Brain microvascular endothelial cell (primary cell): Measurements from ENCODE around the gene CAMSAP1.
"Not testable (repeated sequence)": the region's sequence is repeated elsewhere in the genome, so short reads cannot be mapped to it uniquely, and the experiment has no call there.

Experiments
- DNase-seq: peaks from one replicate; pipeline ENCODE4 v3.0.0-alpha.2; 2020
- H3K27ac ChIP-seq: fragments of 250-450 bp; sonication (Bioruptor Pico); 2 replicates; pipeline ENCODE4 v1.5.1; 2020; ENCODE audit warnings: mild to moderate bottlenecking, moderate library complexity
- H3K27me3 ChIP-seq: fragments of 250-450 bp; sonication (Bioruptor Pico); replicated peaks from 2 replicates; pipeline ENCODE4 v1.5.1; 2020; ENCODE audit warnings: mild to moderate bottlenecking
- H3K36me3 ChIP-seq: fragments of 250-450 bp; sonication (Bioruptor Pico); replicated peaks from 2 replicates; pipeline ENCODE4 v1.5.1; 2020; ENCODE audit warnings: mild to moderate bottlenecking
- H3K4me3 ChIP-seq: 2 replicates; pipeline ENCODE4 v1.5.1; 2011; ENCODE audit warnings: low read depth, mild to moderate bottlenecking, control low read depth, low read length, moderate library complexity
- CTCF ChIP-seq: IDR thresholded peaks from 2 replicates; pipeline ENCODE4 v1.5.1; 2011; ENCODE audit warnings: low read depth, mild to moderate bottlenecking, moderate library complexity, low read length, control low read depth, inconsistent platforms; ENCODE audit errors: missing control alignments
- in situ Hi-C: cut with HindIII; loops from 2 replicates; pipeline ENCODE4 v1.10.0; 2017; ENCODE audit warnings: low sequenced_read_pairs, low pct_ligation_motif_present

CAMSAP1 gene

GRCh38 chr9:135895202-135895848, 12.0 kb downstream of the CAMSAP1 start:
- no peaks in the 10 kb centered on the region for H3K27me3 ChIP-seq
- TF ChIP-seq CTCF: no peak
- no peak overlapping the region for H3K4me3 ChIP-seq
- in situ Hi-C loops: no loop called here
- H3K36me3 ChIP-seq: no peaks in the 10 kb centered on the region
- DNase-seq: no peak
- H3K27ac ChIP-seq: no peak overlapping the region

DNA sequence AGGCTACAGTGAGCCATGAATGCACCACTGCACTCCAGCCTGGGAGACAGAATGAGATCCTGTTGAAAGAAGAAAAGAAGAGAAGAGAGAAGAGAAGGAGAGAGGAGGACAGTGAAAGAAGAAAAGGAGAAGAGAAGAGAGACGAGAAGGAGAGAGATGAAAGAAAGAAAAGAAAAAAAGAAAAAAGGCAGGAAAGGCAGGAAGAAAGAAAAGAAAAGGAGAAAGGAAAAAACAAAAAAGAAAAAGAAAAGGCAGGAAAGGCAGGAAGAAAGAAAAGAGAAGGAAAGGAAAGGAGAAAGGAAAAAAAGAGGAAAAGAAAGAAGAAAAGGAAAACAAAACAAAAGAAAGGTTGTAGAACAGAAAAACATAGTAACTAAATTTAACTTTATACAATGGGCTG, 14.2 kb downstream of the CAMSAP1 start:
- in situ Hi-C loops: no loop called here

DNA sequence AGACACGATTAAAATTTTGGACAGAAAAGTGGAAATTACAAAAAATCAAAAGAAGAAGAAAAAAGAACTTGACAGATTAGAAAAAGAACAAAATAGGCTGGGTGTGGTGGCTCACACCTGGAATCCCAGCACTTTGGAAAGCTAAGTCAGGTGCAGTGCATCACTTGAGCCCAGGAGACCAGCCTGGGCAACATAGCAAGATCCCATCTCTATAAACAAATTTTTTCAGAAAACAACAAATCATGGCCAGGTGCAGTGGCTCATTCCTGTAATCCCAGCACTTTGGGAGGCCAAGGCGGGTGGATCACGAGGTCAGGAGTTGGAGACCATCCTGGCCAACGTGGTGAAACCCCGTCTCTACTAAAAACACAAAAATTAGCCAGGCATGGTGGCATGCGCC, 15.0 kb downstream of the CAMSAP1 start:
- in situ Hi-C loops, H3K4me3 ChIP-seq: not testable (repeated sequence)

More for the DNA sequence above, 14.2 kb downstream of the CAMSAP1 start:
- Histone ChIP-seq H3K27ac (no peak overlapping the region), H3K4me3 (no peak overlapping the region), H3K27me3 (no peaks in the 10 kb centered on the region), H3K36me3 (no peaks in the 10 kb centered on the region)
- TF ChIP-seq CTCF: no peak
- no peak for DNase-seq

GRCh38 chr9:135891027-135891631, 16.2 kb downstream of the CAMSAP1 start:
- TF ChIP-seq CTCF: no peak
- Histone ChIP-seq H3K4me3 (no peak overlapping the region), H3K27ac (no peak overlapping the region), H3K36me3 (no peaks in the 10 kb centered on the region), H3K27me3 (no peaks in the 10 kb centered on the region)
- no peak for DNase-seq
- in situ Hi-C loops: no loop called here

More for the DNA sequence above, 15.0 kb downstream of the CAMSAP1 start:
- not testable (repeated sequence) for H3K36me3 ChIP-seq, H3K27ac ChIP-seq, H3K27me3 ChIP-seq, DNase-seq

DNA sequence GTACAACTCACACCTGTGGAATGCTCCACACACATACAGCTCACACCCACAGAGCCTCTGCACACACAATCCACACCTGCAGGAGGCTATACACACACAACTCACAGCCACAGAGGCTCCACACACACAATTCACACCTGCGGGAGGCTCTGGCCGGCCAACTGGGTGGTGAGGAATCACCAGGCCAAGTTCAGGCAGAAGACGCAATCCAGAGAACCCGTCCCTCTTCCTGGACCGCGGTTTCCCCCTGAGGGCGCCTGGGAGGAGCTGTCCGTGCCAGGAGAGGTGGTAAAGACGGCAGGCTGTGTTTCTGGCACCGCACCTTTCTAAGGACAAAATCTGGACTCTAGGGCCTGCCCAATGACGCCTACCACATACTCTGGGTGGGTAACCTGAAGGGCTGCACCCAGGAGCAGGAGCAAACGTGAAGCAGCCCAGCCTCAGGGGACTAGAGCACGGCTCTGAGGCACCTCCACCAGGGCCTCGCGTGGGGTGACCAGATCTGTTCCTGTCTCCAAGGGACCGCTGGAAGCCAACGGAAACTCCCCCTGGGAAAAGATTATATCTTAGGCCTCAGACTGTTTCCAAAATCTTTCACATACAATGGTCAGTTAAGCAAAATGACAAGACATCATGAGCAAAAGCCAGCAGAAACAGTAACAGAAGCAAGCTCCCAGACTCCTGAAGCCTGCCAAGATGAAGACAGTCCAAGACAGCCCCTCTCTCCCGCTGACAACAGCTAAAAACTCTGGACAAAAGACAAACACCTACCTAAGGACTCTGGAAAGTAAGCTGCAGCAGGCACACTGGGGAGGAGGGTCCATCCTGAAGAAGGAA, 16.9 kb downstream of the CAMSAP1 start:
- in situ Hi-C loops: no loop called here
- no peak overlapping the region for H3K27ac ChIP-seq
- no peaks in the 10 kb centered on the region for H3K36me3 ChIP-seq
- no peaks in the 10 kb centered on the region for H3K27me3 ChIP-seq
- H3K4me3 ChIP-seq: no peak overlapping the region
- TF ChIP-seq CTCF: no peak
- DNase-seq: no peak

- no peak overlapping the region for H3K27ac ChIP-seq
- H3K36me3 ChIP-seq: no peaks in the 10 kb centered on the region
- H3K4me3 ChIP-seq: no peak overlapping the region
- no peak for TF ChIP-seq CTCF
- in situ Hi-C loops: no loop called here
- no peak for DNase-seq
- no peaks in the 10 kb centered on the region for H3K27me3 ChIP-seq
Observed at GRCh38 chr9:135889564-135890189, 17.7 kb downstream of the CAMSAP1 start.
